ENCODE measurements around the gene DLX2.

DNA sequence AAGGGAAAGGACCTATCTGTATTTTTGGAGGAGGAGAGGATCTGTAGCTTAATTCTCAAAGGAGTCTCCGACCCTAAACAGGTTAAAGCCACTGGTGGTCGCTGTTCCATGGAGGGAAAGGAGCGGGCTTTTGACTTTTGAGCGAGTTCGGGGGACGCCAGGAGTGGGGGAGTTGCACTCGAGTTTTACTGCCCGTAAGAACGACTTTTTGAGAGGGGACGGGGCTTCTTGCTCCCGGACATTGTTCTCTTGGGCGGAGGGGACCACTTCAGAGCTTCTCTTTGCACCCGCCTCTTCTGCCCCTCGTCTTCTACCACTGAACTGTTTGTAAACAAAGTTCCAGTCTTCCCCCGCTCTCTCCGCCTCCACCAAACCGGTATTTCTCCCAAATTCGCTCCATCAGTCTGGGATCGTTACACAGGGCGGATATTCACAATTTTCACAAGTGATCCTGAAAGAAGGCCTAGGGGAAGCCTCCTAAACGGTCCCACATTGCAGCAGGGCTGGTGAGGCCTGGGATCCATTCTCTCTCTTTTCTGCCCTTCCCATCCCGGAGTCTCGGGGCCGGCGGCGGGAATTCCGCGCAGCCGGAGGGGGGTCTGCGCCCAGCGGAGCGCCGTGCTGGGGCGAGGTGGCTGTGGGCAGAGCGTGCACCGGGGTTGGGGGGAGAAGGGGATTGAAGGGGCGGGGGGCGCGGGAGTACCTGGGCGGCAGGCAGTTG is 6.6 kb downstream of the DLX2 start:
- TF ChIP-seq, protein P1, sequence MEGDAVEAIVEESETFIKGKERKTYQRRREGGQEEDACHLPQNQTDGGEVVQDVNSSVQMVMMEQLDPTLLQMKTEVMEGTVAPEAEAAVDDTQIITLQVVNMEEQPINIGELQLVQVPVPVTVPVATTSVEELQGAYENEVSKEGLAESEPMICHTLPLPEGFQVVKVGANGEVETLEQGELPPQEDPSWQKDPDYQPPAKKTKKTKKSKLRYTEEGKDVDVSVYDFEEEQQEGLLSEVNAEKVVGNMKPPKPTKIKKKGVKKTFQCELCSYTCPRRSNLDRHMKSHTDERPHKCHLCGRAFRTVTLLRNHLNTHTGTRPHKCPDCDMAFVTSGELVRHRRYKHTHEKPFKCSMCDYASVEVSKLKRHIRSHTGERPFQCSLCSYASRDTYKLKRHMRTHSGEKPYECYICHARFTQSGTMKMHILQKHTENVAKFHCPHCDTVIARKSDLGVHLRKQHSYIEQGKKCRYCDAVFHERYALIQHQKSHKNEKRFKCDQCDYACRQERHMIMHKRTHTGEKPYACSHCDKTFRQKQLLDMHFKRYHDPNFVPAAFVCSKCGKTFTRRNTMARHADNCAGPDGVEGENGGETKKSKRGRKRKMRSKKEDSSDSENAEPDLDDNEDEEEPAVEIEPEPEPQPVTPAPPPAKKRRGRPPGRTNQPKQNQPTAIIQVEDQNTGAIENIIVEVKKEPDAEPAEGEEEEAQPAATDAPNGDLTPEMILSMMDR (IDR thresholded peaks at IDR 0.05), result no peak
- no peak for TF ChIP-seq POLR2A (IDR thresholded peaks at IDR 0.05)
